Esophagus mucosa (tissue), 1 donor: Measurements from ENCODE around the gene LEMD2. TPM values are rescaled to one million over a fixed set of nuclear protein-coding genes. Genes with fewer than 3 reads are reported as not detected.

Source experiments
- ATAC-seq: fragments of 200-7000 bp; cut with Tn5 transposase; one replicate; pipeline ENCODE4 v1.9.1; 2020
- total RNA-seq: library from RNA; stranded (reverse); gene quantifications from one replicate; pipeline ENCODE4 v1.2.4, GENCODE V29; 2023
- donor health status: DM: yes; HTN: yes; CAD: no.

Gene LEMD2
- total RNA-seq, 1 donor from 2014 or later, result 36.4 TPM

DNA sequence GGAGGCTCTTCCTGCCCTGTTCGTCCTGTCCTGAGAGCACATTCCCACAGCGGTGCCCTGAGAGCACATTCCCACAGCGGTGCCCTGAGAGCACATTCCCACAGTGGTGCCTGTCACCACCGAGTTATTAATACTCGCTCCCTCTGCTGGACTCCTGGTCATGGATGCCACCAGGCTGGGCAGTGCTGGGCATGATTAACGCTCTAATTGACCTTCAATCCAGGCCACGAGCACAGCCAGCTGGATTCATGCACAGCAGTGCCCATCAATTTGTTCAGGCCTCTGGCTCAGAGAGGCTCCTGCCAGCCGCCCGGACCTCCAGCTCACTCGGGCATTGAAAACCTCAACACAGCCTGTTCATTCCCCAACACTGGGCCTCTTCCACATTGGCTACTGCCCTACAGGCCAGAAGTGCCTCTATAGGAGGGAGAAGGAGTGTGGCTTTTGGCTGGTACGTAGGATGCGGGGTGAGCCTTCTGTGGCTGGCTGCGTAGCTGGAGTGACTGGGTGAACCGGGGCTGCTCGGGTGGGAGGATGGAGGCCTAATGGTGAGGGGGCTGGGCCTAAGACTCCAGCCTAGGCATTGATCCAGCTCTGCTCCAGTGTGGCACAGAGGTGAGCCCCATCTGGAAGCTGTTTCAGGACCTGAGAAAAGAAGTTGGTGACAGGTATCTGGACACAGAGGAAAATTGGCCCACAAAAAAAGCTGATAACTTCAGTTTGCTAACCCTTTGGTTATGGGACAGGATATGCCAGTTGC is 51.5 kb downstream of the LEMD2 start:
- ATAC-seq, result no peak

DNA sequence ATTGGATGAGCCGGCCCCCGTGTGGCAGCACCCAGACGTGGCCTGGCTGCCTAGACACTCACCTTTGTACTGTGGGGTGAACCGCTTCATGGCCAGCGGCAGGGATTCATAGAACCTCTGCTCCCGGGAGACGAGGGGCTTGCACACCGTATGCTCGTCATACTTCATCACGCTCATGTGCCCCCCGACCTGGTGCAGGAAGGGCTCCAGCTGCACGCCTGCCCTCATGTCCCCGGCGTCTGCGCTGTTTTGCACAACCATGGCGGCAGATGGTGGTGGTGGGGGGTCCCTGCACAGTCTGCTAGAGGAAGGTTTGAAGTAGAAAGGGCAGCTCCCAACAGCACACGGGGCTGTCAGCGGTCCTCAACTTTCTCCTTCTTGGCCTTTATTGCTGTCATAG is 53.7 kb downstream of the LEMD2 start:
- no peak for ATAC-seq

DNA sequence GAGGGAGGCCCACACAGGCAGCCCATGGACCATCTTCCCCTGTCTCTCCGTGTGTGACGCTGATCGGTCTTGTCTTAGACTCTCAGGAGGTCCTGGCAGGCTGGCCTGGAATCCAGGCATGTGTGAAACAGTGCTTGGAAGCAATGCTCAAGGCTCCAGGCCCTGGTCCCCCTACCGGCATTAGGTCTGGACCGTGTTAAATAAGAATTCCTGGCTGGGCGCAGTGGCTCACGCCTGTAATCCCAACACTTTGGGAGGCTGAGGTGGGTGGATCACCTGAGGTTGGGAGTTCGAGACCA is 55.3 kb downstream of the LEMD2 start:
- ATAC-seq, result no peak

DNA sequence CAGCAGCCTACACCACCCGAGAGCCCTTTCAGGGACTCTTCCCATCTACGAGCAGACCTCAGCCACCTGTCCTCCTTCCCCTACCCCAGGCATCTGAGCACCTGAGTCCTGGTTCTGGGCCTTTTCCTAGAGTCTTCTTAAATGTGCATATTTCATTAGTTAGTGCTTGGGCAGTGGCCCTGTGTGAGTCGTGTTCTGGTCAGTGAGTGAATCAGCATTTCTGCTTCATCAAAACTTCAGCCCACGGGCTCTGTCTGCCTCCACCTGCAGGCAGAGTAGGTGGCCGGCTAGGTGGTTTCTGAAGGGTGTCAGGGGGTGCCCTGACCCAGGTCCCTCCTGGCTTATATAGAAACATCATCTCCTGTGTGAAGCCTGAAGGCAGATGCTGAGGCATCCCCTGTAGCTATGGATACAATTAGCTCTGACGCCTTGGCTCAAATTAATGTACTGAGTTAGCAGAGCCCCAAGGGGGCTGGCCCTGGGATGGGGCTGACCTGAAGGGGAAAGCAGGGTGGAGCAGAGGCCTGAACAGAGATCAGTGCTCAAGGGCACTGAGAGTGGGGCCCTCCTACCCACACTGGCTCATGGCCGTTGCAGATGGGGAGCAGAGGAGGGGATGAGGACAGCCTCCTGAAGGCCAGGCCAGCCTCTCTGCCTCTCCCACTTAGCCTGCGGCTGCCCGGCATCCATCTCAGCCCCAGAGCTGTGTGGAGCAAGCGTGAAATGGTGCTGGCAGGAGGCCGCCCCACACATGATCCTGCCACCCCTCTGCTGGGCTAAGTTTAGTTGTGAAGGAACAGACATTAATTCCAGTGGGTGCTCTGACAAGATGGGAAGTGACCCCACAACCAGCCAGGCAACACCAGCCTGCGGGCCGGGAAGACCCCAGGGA is 55.9 kb downstream of the LEMD2 start:
- ATAC-seq, result no peak

DNA sequence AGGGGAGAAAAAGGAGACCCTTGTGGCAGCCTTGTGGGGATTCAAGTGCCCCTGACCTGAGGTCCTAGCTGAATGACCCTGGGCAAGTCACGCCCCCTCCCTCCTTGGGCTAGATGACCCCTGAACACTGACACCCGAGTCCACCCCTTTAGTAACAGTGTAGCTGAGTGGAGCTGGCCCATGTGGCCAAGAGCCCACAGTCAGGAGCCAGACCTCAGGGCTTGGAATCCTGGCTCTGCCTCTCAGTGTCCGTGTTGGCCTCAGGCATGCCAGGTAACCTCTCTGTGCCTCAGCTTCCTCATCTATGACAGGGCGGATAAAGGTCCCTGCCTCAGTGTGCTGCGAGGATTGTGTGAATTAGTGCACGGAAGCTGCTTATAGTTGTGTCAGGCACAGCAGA is 56.5 kb downstream of the LEMD2 start:
- ATAC-seq, result no peak

DNA sequence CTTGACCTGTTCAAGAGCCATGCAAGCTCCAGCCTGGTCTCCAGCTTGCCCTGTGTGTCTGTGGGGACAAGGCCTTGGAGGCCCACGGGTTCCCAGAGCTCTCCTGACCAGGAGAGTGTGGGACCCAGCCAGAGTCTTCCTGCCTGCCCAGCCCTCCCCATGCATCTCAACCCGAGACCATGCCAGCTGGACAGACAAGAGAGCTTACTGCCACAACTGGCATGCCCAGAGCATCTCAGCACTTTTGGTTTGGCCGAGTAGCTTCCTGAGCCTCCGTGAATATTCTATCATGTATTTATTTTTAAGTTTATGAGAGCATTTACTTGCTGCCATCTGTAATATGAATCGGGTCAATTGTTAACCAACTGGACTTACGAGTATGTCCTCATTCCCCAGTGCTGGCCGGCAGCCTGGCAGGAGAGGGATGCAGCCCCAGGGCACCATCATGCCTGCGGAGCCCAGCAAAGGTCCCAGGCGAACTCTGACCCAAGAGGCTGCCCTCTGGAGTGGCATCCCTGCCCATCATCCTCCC is 57.1 kb downstream of the LEMD2 start:
- no peak for ATAC-seq

DNA sequence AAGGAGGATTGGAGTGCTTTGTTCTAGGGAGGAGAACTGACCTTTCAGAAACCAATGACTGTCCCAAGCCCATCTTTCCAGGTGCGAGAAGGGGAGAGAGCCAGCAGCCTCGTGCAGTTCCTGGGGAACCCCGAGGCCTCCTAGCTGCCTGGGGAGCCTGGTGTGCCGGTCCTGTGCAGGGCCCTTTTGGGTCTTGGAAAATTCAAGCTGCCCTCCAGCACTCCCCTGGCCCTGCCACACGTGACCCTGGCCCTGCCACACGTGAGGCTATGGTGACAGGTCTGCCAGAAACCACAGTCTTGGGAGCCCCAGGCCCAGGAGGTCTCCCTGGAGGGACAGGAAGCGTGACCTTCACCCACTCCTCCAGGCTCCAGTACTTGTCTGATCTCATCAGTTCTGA is 57.9 kb downstream of the LEMD2 start:
- ATAC-seq, result no peak

DNA sequence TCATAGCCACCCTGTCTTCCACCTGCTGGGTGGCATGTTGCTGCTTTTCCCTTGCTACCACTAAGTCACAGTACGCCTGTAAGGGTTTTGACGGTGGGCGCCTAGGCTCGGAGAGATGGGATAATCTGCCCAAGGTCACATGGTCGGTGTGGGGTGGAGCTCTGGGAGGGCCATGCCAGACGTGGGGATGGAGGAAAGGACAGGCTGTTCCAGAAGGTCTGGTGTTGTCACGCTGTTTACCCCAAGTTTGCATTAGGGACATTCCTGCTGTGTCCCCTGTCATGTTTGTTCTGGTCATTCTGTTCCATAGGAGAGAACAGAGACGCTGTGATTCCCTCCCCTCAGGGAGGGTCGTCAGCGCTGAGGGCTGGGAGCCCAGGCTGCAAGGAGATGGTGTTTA is 58.3 kb downstream of the LEMD2 start:
- ATAC-seq, result no peak

DNA sequence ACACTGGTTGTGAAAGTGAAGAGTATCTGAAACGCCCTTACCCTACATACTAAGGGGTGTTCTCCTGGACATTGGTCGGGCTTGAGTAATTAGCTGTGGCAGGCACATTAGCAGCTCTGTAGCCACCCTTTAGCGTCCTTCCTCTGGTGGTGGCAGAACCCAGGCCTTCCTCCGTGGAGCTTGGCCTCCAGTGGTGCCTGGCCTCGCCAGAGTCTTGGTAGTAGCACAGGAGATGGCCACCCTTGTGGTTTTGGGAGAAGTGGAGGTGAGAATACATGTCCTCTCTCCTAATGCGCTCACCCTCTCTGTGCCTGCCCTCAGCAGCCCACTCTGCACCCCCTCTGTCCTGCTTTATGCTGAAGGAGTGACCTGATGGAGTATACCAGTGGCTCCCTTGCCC is 59.9 kb downstream of the LEMD2 start:
- ATAC-seq, result no peak

DNA sequence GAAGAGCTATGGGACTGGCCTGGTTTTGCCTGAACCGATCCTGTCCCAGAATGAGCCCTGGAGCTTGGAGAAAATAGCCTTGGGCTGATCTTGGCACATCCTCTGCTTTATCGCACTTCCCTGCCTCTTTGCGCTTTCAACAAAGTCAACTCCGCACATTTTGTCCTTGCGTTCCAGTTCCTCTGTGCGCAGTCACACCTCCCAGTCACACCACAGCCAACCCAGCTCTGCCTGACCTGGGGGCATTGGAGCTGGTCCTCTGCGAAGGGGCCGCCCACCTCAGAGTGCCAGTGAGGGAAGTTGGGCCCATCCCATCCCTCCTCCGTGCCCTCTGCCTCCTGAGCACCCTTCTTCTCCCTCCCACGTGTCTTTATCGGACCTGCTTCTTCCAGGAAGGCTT is 60.5 kb downstream of the LEMD2 start:
- ATAC-seq, result no peak

DNA sequence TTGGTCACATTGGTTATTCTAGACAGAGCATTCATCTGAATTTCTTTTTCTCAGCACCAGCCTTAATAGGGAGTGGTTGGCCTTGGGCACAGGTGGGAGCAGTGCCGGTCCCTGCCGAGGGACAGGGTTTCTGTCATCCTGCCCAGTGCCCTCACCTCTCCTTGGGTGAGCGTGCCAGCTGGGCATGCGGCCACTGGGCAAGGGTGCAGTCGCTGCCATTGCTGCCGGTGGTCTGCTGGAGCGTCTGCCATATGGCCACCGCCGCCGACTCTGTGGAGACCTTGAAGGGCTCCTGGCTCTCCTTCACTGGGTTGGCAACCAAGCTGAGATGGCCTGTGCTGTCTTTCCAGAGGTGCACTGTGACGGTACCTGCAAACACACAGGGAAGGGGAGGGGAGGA is 61.0 kb downstream of the LEMD2 start:
- no peak for ATAC-seq

DNA sequence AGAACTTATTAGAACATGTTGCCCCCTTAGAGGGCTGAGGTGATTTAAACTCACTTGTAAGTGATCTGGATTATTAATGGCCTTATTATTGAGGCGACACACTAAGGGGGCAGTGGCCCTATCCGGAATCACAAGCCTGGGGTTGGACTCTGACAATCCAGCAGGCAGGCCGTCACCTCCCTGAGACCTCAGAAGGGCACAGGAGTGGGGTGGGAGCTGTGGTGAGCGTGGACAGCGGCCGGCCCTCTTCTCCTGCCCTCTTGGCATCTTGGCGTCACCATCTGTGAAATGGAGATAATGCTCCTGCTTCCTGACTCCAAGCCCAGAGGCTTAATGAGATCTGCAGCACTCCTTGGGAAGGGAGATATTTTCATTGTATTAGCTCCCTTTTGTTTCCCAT is 61.8 kb downstream of the LEMD2 start:
- ATAC-seq, result no peak

DNA sequence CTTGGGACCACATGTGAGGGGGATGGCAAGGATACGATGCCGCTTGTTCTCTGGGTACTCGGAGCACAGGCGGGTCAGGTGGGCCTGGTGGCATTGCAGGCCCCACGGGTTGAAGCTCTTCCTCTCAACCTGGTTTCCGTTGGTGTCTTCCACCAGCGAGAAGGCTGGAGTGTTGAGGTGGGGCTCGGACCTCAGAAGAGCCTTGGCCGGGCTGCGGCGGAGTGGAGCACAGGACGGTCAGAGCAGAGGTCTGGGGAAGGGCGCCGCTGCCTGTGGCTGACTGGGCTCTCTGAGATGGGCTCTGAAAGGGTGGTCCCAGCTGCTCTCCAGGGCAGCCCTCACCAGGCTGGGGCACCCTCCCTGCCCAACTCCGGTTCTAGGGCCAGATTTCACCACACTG is 62.2 kb downstream of the LEMD2 start:
- ATAC-seq, result no peak

DNA sequence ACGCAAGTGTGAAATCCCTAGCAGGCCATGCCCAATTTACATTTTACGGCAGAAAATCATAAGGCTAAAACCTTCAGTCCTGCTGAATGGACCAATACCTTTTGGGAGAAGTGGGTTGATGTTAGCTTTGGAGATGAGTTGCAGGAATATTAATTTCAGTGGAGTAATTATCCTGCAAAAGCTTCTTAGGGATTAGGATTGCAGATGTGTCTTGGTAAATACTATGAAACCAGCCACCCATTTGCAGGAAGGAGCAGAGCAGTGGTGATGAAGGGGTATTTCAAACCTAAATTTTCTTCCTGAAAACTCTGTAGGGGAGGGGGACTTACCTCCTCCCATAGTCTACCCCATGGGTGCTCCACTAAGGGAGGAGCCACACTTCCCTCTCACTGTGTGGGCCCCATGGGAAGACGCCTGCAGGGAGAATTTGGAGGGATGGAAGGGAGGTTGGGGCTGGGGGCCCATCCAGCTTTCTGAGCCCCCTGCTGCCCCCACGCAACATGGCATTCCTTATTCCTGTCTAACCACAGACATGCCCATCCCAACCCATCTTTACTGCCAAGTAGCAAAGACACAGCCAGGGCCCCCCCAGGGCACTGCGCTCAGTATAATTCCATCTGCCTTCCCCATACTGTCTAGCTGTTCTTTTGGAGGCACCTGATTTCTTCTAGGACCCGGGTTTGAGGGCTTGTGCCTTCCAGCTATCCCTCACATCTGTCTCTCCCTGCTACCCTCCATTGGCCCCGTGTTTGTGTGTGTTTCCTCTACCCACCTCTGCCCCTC is 62.8 kb downstream of the LEMD2 start:
- ATAC-seq, result no peak

DNA sequence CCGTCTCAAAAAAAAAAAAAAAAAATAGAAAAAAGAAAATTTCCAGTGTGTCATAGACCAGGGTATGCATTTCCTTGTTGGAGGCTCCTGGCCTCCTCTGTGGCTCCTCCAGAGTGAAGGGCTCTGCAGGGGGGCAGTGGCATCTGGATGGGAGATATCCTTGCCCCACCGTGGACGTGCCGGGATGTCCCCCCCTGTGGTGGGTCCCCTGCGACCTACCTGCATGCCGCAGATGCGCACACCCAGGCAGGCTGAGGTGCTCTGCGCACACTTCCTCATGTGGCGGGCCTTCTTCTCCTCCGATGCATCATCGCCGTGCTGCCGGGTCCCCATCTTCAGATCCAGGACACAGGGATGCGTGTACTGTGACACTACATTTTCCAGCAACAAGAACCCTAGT is 63.7 kb downstream of the LEMD2 start:
- ATAC-seq, result no peak

DNA sequence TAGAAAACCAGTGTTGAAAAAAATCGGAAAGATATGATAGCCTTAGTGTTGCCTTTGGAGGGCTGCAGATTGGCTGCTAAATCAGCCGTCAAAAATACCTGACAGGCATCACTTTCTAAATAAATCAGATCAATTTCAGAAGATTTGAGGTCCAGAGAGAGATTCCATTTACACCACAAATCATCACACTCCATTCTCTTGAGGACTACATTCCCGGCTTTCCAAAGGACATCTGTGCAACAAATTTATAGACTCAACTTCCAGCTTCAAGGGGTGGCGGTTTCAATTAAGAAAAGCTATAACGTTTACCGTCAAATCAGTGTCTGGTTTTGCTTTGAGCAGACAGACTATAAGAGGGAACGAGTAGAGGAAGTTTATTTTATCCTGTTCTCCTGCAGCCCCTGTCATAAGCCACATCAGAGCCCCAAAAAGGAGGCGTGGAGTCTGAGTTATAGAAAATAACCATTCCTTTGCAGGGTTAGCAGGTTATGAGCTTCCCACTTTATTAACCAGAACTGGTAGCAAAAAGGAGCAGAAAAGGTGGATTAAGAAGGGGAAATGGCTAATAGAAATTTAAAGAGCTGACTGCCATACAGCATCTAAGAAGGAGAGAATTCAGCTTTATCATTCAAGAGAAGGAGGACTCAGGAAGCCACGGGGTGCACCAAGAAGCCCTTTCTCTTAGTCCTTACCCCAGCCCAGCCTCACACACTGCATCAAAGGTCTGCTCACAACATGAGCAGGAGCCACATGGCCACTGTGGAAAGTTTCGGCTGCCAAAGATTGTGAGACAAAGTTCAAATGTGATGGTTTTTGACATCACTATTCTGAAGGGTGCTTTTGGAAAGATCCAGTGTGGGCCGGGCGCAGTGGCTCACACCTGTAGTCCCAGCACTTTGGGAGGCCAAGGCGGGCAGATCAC is 64.6 kb downstream of the LEMD2 start:
- ATAC-seq, result no peak

DNA sequence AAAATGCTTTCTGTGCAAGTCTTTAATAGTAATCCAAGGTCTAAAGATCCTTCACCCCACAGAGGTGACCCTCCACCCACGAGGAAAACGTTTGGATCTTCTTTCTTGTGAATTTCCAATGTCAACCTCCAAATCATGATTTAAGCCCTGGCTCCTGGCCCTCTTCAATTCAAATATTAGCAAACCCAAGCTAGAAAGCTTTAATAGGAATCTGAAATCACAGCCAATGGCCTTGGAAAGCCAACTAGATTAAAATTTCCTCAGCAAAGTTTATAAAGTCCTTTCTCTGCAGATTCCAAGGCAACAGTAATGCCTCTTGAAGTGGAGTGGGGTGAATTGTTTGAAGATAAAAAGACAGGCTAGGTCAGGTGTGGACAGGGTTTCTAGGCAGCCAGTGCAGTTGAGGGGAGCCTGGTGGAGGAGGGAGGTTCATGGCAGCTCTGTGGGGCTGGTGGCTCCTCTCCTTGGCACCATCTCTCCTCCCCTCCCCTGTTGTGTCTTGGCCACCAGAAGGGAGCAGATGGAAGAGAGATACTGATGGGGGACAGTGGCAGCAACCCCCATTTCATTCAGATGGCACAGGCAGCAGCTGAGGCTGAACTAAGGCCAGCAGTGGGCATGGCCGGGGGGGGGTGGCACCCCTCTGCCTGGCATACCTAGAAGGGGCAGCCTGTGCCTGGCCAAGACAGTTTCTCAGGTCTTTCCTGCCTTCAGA is 65.4 kb downstream of the LEMD2 start:
- no peak for ATAC-seq

DNA sequence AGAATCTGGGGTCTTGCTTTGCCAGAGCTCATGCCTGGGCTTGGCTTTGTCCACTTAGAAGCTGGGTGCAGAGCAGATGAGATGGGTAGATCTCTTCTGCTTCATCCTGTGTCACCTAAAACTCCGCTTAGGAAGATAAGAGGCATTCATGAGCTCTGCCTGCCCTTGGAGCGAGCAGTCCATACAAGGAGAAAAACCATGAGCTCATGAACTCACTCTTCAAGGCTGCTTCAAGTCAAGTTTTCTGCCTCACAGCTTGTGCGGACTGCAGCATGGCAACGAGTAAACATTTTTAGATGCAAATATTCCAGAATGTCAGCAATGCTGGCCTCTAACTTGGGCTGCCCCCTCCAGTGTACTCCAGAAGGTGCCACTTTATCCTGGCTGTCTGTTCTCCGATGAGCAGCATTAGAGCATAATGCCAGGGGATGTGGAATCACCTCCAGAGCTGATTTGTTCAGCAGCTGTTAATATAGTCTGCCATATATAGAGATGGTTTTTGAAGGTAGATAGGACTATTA is 66.8 kb downstream of the LEMD2 start:
- no peak for ATAC-seq

DNA sequence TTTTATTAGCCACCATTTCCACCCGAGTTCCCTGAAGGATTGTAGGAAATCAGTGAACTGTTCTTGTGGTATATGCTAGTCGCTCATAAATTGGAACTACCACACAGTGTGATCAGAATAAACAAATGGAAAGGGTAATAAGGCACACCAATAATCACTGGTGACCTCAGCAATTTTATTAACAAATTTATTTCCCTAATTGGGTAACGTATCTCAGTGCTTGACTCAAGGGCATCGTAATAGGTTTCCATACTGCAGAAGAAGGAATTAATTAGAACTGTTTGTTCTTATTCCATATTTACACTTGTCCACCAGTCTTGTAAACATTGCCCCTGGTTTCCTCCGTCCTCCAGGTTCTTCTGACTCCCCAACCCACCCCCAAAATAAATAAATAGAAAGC is 67.4 kb downstream of the LEMD2 start:
- no peak for ATAC-seq
